Measurements from ENCODE around the gene DNAH8. TPM values are rescaled to one million over a fixed set of nuclear protein-coding genes. Genes with fewer than 3 reads are reported as not detected.

Gene DNAH8
- total and polyA plus RNA-seq, 10 donors, result 0.20 to 15.6 (median 5.2) TPM

DNA sequence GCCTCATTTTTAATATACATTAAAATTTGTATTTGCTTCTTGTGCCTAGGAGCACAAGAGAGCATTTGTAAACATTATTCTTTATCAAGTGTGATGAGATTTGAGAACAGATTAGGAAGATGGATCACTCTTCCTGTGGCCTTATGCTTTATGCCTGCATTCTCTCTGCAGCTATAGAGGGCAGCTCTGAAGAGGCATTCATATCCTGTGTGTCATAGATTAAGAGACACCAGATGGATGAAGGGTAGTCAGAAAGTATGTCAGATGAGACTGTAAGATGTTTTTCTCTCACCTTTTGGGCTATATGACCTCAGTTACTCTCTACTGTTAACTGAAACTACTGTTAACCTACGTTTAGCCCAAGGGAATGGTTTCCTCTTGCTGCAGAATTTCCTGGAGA lies 61.4 kb downstream of the DNAH8 start:
- H3K4me1 ChIP-seq, result peaks cover 0 to 16% (median 7%) of the 10 kb centered on the region in 6 donors
- H3K4me3 ChIP-seq, result no peak overlapping the region
- H3K36me3 ChIP-seq, result no peaks in the 10 kb centered on the region
- H3K9me3 ChIP-seq, result no peaks in the 10 kb centered on the region
- 40 to 57% (median 49%) methylated on average over 1 of the region's 1 CpG for WGBS, 5 donors
- TF ChIP-seq POLR2AphosphoS5 (IDR thresholded peaks at IDR 0.05), result no peak
- TF ChIP-seq POLR2A (IDR thresholded peaks at IDR 0.05), result no peak
- TF ChIP-seq, protein P1, sequence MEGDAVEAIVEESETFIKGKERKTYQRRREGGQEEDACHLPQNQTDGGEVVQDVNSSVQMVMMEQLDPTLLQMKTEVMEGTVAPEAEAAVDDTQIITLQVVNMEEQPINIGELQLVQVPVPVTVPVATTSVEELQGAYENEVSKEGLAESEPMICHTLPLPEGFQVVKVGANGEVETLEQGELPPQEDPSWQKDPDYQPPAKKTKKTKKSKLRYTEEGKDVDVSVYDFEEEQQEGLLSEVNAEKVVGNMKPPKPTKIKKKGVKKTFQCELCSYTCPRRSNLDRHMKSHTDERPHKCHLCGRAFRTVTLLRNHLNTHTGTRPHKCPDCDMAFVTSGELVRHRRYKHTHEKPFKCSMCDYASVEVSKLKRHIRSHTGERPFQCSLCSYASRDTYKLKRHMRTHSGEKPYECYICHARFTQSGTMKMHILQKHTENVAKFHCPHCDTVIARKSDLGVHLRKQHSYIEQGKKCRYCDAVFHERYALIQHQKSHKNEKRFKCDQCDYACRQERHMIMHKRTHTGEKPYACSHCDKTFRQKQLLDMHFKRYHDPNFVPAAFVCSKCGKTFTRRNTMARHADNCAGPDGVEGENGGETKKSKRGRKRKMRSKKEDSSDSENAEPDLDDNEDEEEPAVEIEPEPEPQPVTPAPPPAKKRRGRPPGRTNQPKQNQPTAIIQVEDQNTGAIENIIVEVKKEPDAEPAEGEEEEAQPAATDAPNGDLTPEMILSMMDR (IDR thresholded peaks at IDR 0.05 in 8 of 11, conservative IDR thresholded peaks at IDR 0.05 in 3 of 11), result no peak
- DNase-seq, result no peak
- H3K27me3 ChIP-seq (replicated peaks in 1 of 7), result peaks cover 0 to 6% (median 0%) of the 10 kb centered on the region in 7 donors
- intact Hi-C loops (cut with DNase I; ENCODE audit: low total_unique reads), result no loop called here
- no peak overlapping the region for H3K27ac ChIP-seq

GRCh38 chr6:38779310-38780062 lies 64.4 kb downstream of the DNAH8 start:
- H3K9me3 ChIP-seq, result no peaks in the 10 kb centered on the region
- peaks cover 0 to 16% (median 6%) of the 10 kb centered on the region in 6 donors for H3K4me1 ChIP-seq
- H3K27me3 ChIP-seq (replicated peaks in 1 of 7), result peaks cover 0 to 6% (median 0%) of the 10 kb centered on the region in 7 donors
- H3K4me3 ChIP-seq, result no peak overlapping the region
- DNase-seq, result no peak
- WGBS, 5 donors, result 86 to 94% (median 90%) methylated on average over 4 of the region's 4 CpGs
- H3K27ac ChIP-seq, result no peak overlapping the region
- intact Hi-C loops (cut with DNase I; ENCODE audit: low total_unique reads), result no loop called here
- TF ChIP-seq POLR2AphosphoS5 (IDR thresholded peaks at IDR 0.05) (no peak), POLR2A (IDR thresholded peaks at IDR 0.05) (no peak)
- TF ChIP-seq, protein P1 (IDR thresholded peaks at IDR 0.05 in 8 of 11, conservative IDR thresholded peaks at IDR 0.05 in 3 of 11), result no peak
- H3K36me3 ChIP-seq, result no peaks in the 10 kb centered on the region

DNA sequence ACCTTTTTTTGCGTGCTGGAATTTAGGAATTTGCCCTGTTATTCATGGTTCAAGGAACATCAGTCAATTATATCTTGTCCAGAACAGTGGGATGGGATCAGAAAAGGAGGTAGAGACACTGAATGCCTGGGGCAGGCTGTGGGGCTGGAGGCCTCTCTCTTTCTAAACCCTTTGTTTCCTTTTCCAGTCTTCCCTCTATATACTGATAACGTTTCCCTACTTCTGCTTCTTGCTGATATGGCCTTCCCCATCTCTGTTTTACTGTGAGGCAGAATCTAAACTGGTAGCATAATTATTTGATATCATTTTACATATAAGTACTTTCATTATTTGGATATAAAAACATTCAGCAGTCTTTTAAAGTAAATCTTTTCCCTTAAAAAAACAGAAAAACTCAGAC lies 67.5 kb downstream of the DNAH8 start:
- WGBS, 5 donors, result 53 to 68% (median 59%) methylated on average over 2 of the region's 2 CpGs

More for the DNA sequence above, 67.5 kb downstream of the DNAH8 start:
- Histone ChIP-seq H3K27ac (no peak overlapping the region), H3K4me1 (no peaks in the 10 kb centered on the region), H3K27me3 (replicated peaks in 1 of 7) (peaks cover 0 to 6% (median 0%) of the 10 kb centered on the region in 7 donors), H3K36me3 (no peaks in the 10 kb centered on the region), H3K4me3 (no peak overlapping the region), H3K9me3 (no peaks in the 10 kb centered on the region)
- TF ChIP-seq, protein P1 (IDR thresholded peaks at IDR 0.05 in 8 of 11, conservative IDR thresholded peaks at IDR 0.05 in 3 of 11), result no peak
- DNase-seq, result no peak
- intact Hi-C loops (cut with DNase I; ENCODE audit: low total_unique reads), result no loop called here

All from spleen (tissue), 11 donors.